ENCODE measurements around the gene NCOA1.
"Not testable (repeated sequence)": the region's sequence is repeated elsewhere in the genome, so short reads cannot be mapped to it uniquely, and the experiment has no call there.

Gene NCOA1

DNA sequence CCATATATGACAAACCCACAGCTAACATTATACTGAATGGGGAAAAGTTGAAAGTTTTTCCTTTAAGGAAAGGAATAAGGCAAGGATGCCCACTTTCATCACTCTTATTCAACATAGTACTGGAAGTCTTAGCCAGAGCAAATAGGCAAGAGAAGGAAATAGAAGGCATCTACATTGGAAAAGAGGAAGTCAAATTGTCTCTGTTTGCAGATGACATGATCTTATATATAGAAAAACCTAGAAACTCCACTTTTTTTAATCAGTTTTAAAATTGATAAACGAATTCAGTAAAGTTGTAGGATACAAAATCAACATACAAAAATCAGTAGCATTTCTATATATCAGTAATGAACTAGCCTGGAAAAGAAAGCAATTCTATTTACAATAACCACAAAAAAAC is 90.9 kb downstream of the NCOA1 start:
- peak in 1 of 2 experiments; percentile 1 for DNase-seq

DNA sequence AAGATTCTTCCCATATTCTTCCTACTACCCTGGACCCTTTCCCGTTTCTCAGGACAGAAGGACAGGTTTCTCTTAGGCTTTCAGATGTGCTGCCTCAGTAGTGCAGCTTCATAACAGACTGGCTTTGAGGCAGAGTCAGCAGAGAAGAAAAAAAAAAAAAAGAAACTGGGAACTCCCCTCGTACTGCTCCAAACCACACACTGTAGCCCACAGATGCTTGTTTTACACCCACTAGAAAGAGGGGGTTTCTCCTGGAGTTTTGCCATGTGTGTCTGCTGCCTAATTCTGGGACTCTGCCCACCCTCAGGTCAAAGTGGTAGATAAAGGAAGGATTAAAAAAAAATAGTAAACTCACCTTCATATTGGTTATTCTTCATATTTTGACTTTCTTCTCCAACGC is 95.9 kb downstream of the NCOA1 start:
- no peak for DNase-seq

DNA sequence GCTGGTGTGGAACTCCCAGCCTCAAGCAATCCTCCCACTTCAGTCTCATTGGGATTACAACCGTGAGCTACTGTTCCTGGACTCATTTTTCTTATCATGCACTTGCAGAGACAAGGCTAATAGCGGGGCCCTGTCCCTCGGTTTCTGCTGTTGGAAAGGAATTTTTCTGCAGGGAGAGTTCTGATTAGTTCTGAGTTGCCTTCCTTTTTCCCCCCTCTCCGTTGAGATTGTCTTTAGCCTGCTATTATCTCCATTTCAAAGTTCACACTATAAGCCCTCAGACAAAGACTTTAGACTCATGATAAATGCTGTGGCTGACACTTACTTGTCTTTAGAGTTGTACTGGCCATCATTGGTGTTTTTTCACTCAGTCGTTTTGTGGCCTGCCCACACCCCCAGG is 97.2 kb downstream of the NCOA1 start:
- DNase-seq, result no peak

DNA sequence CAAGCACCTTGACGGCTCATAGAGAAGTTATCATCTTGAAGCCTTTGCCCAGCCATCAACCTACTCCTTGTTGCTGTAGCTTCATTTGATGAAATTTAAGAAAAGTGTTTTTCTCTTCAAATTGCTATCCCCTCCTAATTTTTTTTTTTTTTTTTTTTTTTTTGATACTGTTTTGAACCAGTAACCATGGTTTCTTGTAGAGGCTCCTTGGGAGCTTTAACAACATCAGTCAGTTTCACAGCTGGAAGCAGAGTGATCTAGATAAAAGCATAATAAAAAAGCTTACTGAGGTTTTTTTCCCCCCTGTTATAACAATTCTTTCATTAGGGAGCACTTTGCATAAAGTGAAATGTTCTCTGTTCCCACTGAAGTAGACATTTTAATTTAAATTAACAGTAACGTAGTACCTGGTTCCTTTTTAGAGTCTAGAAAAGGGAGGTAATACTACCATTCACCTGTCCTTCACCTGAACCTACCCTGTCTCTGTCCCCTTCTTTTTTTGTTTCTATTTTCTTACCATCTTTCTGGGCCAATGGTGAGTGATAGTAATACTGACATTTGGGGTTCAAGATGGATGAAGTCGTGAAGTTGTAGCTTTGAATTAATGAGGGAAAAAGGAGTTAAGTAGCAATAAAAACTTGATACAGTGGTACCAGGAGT is 101.5 kb downstream of the NCOA1 start:
- no peak for DNase-seq

DNA sequence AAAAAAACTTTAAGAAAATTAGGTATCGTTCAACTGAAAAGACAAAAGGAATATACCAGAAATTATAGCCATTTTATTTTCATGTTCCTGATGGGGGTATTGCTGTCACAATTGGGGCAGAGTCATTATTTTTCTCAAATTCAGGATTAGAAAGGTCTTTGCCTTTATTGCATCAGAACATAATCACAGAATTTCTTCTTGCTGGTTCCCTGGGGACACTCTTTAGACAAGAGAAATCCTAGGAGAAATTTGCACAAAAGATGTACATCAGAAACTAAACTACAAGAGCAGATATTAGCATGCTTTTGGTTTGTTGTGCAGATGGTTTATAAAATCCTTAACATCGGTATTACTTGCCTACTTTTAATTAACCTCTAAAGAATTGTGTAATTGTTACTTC is 103.2 kb downstream of the NCOA1 start:
- no peak for DNase-seq

DNA sequence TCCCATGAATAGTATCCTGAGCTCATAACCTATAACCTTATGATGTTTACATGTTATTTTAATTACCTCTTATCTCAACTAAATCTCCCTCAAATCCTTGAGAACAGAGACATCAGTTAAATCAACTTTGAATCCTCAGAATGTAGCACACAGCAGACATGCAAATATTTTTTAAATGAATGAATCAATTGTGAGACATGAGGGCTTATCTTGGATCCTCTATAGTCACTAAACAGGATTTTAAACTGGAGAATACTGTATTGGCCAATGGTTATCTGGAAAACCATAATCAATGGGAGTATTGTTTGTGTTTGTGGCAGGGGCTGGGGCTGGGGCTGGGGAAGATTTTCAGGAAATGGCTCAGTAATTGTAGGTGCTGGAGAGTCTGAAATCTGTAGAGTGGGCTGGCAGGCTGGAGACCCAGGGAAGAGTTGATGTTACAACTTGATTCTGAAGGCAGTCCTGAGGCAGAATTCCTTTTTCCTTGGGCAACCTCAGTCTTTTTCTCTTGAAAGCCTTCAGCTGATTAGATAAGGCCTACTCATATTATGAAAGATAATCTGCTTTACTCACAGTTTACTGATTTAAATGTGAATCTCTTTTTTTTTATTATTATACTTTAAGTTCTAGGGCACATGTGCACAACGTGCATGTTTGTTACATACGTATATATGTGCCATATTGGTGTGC is 106.3 kb downstream of the NCOA1 start:
- no peak for DNase-seq

DNA sequence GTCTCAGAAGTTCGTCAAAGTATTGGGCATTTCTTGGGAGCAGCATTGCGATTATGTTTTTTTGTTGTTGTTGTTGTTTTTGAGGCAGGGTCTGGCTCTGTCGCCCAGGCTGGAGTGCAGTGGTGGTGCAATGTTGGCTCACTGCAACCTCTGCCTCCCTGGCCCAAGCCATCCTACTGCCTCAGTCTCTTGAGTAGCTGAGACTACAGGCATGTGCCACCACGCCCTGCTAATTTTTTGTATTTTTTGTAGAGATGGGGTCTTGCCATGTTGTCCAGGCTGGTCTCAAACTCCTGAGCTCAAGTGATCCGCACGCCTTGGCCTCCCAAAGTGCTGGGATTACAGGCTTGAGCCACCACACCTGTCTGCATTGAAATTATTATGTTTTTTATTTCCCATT is 109.1 kb downstream of the NCOA1 start:
- DNase-seq, result not testable (repeated sequence)

DNA sequence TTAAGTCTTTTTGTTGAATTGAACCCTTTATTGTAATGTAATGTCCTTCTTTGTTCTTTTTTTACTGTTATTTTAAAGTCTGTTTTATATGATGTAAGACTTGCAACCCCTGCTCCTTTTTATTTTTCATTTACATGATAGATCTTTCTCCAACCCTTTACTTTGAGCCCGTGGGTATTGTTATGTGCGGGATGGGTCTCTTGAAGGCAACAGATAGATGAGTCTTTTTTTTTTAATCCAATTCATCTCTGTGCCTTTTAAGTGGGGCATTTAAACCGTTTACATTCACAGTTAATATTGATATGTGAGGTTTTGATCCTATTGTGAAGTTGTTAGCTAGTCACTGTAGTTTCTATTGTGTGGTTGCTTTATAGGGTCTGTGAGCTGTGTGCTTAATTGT is 120.6 kb downstream of the NCOA1 start:
- DNase-seq, result no peak

DNA sequence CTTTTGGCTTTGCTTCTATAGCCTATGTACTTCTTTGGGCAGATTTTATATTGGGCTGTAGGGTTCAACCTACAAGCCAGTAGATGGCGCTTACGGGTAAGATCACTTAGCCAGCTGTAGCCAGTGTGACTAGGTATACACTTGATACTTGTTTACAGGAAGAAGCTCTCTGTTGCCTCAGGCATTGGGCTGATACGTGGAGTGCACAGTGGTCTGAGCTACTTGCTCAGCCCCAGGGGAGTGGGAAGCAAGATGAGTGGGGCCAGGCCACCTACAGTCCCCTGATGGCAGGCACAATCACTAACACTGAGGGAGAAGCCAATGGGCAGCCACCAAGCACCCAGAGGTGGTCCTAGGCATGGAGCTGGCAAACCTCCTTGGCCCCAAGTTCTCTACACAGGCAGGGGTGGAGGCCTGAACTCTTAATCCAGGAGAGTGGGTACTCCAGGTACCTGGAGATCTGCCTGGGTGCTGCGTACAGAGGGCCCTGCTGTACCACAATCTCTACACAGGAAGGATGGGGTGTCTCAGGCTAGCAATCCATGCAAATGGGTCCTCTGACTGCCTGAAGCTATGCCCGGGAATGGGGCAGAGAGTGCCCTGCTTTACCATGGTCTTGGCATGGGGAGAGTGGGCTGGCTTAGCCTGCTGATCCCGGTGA is 122.2 kb downstream of the NCOA1 start:
- DNase-seq, result peak; percentile 65 to 70

DNA sequence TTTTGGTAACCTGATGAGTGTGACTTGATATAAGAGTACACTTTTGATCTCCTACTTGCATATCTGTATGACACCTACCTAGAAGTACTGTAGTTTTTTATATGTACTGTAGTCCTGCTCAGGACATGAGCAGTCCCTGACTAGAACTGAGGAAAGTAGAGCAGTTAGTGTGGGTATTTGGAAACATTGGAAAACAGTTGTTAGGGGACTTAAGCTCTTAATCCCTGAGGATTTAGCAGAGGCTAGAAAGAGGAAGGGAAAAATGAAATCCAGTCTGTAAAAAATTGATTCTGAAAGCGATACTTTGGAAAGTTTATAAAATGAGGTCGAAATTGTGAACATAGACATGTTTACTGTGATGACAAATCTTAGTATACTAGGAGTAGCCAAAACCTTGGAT is 125.6 kb downstream of the NCOA1 start:
- no peak for DNase-seq

DNA sequence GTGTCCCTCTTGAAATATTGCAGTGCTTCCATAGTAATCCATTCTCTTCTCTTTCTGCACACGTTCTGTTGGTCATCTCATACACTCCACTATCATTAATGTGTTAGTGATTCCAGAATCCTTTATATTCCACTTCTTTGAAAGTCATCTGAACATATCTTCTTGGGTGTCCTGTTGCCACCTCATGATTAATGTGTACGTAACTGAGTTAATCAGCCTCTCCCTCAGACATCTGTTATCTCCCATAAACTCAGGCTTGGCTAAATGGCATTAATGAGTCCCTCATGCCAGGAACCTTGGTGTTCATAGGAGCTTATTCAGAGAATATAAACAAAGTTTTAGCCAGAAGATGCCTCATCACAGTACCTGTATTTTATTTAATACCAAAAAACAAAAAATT is 126.4 kb downstream of the NCOA1 start:
- no peak for DNase-seq

DNA sequence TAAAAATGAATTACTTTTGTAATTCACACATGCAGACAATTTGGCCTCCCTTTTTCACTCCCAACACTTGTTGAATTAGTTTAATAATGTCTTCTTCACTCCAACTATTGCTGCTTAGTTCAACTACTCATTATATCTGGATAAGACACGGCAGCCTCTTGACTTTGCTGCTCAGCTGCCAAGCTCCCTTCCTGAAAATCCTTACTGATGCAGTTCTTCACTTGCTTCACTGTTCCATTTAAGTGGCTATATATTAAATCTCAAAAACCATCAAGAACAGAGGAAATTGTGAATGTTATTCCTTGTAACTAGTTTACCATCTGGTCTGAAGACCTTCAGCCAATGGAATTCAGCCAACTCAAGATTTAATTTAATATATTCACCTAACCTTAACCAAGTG is 127.1 kb downstream of the NCOA1 start:
- no peak for DNase-seq

DNA sequence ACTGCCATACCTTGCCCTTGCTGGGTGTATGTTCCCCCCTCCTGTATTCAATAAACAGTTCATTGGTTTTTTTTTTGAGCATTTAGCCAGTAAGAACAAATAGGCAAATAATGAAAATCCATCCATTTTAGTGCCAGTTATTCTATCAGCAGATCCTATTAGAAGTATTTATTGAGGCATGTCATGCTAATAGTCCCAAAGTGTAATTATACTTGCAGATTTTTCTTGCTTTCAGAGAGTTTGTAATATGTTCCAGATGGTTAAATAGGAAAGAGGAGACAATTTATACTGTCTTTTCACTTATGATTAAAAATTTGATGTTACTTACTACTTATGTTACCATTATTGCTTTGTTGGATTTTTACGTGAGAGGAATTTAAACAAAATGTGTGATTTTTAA is 127.6 kb downstream of the NCOA1 start:
- no peak for DNase-seq

DNA sequence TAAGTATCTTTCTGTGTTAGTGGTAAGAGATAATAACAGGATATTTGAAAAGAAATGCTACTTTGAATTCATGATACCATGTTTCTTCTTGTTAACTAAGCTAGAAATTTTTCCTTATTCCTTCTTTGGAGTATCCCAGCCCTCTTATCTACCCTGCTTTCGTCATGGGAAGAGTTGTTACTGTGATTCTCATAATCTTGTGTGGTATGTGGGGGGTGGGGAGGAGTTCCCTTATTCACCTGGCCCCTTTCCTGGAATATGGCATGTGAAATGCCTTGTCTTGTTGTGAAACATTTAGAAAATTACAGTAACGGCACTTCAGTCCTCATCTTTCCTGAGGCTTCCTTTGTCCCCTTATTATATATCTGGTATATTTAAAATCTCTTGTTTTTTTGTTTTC is 129.9 kb downstream of the NCOA1 start:
- DNase-seq, result no peak

DNA sequence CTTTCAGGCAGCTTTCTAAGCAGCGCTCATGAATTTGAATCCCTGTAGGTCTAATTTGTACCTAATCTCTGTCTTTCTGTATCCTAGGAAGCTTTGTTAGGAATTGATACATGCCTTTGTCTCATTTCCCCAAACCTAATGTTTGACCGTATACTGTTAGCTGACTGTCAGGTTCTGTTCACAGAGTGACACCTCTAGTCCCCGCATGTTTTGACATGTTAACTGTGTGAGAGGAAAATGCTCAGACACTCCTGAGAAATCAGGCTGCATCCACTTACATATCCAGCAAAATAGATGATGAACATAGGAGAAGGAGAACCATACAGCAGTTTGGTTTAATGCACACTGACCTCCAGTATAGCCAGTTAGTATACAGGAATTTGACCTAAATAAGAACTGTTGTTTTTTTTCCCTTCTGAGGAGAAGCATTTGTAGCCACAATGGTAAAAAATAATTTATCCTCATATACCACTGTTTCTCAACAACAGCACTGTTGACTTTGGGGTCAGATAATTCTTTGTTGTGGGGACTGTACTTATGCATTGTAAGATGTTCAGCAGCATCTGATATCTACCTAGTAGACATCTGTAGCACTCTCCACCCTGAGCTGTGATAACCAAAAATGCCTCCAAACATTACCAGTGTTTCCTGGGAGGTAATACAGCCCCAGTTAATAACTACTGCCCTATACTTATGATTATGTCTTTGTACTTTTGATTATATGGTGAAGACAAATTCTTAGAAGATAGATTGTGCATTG is 130.9 kb downstream of the NCOA1 start:
- no peak for DNase-seq

DNA sequence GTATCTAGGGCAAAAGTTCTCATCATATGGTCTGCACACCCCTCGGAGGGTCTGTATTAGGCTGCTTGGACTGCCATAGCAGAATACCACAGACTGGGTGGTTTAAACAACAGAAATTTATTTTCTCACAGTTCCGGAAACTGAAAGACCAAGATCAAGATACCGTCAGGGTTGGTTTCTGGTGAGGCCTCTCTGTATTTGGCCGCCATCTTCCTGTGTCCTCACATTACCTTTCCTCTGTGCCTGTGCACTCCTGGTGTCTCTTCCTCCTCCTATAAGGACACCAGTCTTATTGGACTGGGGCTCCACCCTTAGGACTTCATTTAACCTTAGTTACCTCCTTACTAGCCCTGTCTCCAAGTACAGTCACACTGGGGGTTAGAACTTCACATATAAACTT is 132.5 kb downstream of the NCOA1 start:
- DNase-seq, result no peak

DNA sequence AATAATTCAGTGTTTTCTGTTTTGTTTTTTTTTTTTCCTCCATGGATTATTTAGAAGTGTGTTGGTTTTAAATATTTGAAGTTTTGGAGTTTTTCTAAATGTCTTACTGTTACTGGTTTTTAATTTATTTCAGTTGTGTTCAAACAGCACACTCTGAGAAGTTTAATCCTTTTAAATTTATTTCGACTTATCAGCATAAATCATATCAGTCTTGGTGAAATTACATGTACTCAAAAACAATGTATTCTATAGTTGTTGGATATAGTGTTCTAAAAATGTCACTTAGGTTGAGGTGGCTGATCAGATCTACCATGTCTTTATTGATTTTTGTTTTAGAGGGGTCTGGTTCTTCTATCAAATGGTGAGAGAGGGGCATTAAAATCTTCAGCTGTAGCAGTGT is 134.7 kb downstream of the NCOA1 start:
- no peak for DNase-seq

DNA sequence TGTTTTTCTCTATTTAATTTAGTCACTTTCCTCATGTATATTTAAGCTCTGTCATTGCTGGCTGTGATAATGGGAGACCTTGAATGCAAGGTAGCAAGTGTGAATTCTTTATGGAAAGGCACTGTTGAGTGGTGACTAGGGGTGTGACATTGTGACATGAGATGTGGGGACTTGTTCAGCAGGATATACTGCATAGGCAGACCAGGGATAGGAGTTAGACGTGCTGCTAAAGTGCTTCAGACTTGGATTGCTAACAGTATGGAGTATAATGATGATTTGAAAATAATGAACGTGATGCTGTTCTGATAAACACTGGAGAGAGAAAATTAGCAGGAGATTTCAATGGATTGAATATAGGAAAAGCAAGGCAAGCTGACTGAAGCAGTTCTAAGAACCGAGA is 135.1 kb downstream of the NCOA1 start:
- no peak for DNase-seq

DNA sequence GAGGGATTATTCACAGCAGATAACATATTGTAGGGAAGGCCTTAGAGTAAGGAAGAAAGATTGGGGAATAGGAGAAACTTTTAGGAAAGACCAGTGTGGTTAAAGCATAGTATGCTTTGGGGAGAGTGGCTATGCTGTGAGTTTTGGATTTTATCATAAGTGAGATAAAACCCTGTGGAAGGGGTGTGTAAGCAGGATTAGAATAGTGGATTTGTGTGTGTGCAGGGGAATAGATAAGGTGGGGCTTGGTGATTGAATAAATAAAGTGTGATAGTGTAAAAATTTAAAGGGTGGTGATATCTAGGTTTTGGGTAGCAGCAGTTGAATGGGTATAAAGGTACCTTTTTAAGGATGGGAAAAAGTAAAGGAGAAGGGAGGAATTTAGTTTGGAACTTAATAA is 137.7 kb downstream of the NCOA1 start:
- DNase-seq, result no peak

DNA sequence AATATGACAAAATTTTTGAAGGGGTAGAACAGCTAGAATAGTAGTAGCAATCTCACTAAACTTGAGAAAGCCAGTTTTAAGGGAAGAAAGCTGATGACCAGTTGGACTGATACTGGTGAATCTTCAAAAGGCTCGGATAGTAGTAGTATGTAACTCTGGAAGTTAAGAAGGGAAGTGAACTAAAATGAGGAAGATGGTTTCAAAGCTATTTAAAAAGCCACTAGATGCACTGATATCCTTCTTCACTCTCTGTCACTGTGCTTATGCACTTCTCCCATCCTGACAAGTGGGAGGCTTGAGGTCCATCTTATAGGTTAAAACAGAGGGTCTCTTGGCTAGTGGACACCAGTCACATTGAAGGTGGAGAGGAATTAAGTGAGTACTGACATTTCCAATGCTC is 141.1 kb downstream of the NCOA1 start:
- DNase-seq, result peak; percentile 65 to 66

DNA sequence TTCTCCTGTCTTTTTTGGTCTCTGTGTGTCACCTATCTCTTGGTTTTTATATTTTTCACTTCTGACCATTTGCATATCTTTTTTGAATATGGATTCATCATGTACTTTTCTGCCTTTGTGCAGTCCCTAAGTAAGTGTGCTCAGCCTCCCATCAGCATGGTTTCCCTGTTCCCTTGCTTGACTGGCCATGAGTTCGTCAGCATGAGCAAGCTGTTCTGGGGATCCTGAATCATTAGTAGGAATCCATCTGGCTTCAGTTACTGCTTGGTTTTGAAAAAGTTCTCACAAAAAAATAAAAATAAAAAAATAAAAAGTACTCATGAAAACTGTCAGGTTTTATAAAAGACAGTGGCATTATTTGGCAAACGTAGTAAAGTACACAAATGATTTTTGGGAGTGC is 144.1 kb downstream of the NCOA1 start:
- DNase-seq, result no peak

DNA sequence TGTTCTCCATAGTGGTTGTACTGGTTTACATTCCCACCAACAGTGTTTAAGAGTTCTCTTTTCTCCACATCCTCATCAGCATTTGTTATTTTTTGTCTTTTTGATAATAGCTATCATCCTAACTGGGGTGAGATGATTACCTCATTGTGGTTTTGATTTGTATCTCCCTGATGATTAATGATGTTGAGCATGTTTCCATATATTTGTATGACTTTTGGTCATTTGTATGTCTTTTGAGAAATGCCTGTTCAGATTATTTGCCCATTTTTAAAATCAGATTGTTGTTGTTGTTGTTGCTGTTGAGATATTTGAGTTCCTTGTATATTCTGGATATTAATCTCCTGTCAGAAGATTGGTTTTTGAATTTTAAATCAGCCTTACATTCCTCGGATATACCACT is 147.5 kb downstream of the NCOA1 start:
- DNase-seq, result no peak

DNA sequence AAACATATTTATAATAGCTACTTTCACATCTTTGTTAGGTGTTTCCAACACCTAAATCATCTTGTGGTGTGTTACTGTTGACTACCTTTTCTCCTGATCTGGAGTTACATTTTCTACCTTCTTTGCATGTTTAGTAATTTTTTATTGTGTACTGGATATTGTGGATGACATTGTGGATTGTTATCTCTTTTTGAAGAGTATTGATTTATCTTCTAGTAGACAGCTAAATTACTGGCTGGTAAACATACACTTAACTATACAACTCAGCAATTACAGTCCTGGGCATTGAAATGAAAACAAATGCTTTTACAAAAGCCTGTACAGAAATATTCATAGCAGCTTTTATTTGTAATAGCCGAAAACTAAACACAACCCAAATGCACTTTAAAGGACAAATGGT is 151.3 kb downstream of the NCOA1 start:
- DNase-seq, result no peak

DNA sequence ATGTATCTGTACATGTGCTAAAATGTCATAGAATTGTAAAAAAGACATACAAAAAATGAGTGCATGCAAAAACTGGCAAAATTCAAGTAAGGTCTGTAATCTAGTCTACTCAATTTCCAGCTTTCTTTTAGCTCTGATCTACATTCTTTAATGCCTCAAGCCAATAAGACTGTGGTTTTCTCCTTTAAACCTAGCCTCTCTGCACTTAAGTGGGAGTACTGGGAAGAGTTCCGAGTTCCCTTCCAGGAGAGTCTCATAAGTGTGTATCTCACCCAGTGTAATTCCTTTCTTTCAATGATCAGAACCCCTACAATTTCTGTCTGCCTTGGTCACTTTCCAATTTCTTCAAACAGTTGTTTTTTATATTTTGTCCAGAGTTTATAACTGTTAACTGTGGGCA is 152.0 kb downstream of the NCOA1 start:
- no peak for DNase-seq

Measured in AML-193 (cell line).